ENCODE data around the gene R3HDM1. TPM values are rescaled to one million over a fixed set of nuclear protein-coding genes. Genes with fewer than 3 reads are reported as not detected.
"Not testable (repeated sequence)": the region's sequence is repeated elsewhere in the genome, so short reads cannot be mapped to it uniquely, and the experiment has no call there.

The R3HDM1 gene
- total RNA-seq, 4 donors from 2014 or later, result 18.2 to 42.4 (median 28.5) TPM

GRCh38 chr2:135620198-135620597 lies 88.9 kb downstream of the R3HDM1 start:
- no peaks in the 10 kb centered on the region for H3K36me3 ChIP-seq
- H3K27ac ChIP-seq, result no peak overlapping the region
- TF ChIP-seq EP300 (IDR thresholded peaks at IDR 0.05), result no peak
- H3K27me3 ChIP-seq, result no peaks in the 10 kb centered on the region
- H3K9me3 ChIP-seq, result no peaks in the 10 kb centered on the region
- no peaks in the 10 kb centered on the region for H3K4me1 ChIP-seq
- H3K4me3 ChIP-seq, result no peak overlapping the region
- DNase-seq (ENCODE audit: low spot score in 2 of 2), result no peak
- WGBS, 2 donors, result 96 to 100% methylated on average over 1 of the region's 1 CpG

GRCh38 chr2:135629520-135629919 lies 98.2 kb downstream of the R3HDM1 start:
- TF ChIP-seq POLR2A (IDR thresholded peaks at IDR 0.05), result no peak
- TF ChIP-seq EP300 (IDR thresholded peaks at IDR 0.05), result no peak
- TF ChIP-seq, protein P1, sequence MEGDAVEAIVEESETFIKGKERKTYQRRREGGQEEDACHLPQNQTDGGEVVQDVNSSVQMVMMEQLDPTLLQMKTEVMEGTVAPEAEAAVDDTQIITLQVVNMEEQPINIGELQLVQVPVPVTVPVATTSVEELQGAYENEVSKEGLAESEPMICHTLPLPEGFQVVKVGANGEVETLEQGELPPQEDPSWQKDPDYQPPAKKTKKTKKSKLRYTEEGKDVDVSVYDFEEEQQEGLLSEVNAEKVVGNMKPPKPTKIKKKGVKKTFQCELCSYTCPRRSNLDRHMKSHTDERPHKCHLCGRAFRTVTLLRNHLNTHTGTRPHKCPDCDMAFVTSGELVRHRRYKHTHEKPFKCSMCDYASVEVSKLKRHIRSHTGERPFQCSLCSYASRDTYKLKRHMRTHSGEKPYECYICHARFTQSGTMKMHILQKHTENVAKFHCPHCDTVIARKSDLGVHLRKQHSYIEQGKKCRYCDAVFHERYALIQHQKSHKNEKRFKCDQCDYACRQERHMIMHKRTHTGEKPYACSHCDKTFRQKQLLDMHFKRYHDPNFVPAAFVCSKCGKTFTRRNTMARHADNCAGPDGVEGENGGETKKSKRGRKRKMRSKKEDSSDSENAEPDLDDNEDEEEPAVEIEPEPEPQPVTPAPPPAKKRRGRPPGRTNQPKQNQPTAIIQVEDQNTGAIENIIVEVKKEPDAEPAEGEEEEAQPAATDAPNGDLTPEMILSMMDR (IDR thresholded peaks at IDR 0.05), result no peak
- Histone ChIP-seq H3K27me3 (no peaks in the 10 kb centered on the region), H3K4me3 (no peak overlapping the region), H3K27ac (no peak overlapping the region), H3K9me3 (no peaks in the 10 kb centered on the region), H3K4me1 (no peaks in the 10 kb centered on the region), H3K36me3 (peaks cover 0 to 24% (median 0%) of the 10 kb centered on the region in 3 donors)
- no peak for DNase-seq (ENCODE audit: low spot score in 2 of 2)

- 91 to 94% methylated on average over 8 of the region's 8 CpGs for WGBS, 2 donors
- not testable (repeated sequence) for H3K4me1 ChIP-seq; H3K4me3 ChIP-seq; H3K27me3 ChIP-seq; H3K9me3 ChIP-seq; DNase-seq (ENCODE audit: low spot score in 2 of 2); H3K27ac ChIP-seq
- H3K36me3 ChIP-seq, result peaks cover 0 to 27% (median 0%) of the 10 kb centered on the region in 3 donors
Measured at GRCh38 chr2:135630034-135630433, 98.8 kb downstream of the R3HDM1 start.

- H3K36me3 ChIP-seq, result peaks cover 0 to 31% (median 0%) of the 10 kb centered on the region in 3 donors
- H3K27ac ChIP-seq, result no peak overlapping the region
- 77 to 85% methylated on average over 1 of the region's 1 CpG for WGBS, 2 donors
- TF ChIP-seq EP300 (IDR thresholded peaks at IDR 0.05) (no peak), POLR2A (IDR thresholded peaks at IDR 0.05) (no peak)
- TF ChIP-seq, protein P1 (IDR thresholded peaks at IDR 0.05), result no peak
- no peak for DNase-seq (ENCODE audit: low spot score in 2 of 2)
- no peak overlapping the region for H3K4me3 ChIP-seq
- no peaks in the 10 kb centered on the region for H3K27me3 ChIP-seq
- no peaks in the 10 kb centered on the region for H3K9me3 ChIP-seq
- H3K4me1 ChIP-seq, result no peaks in the 10 kb centered on the region
Measured at GRCh38 chr2:135630488-135630887, 99.2 kb downstream of the R3HDM1 start.

- DNase-seq (ENCODE audit: low spot score in 2 of 2), result no peak
- WGBS, 2 donors, result 75 to 87% methylated on average over 4 of the region's 4 CpGs
Measured at GRCh38 chr2:135633582-135633981, 102.3 kb downstream of the R3HDM1 start.

GRCh38 chr2:135635212-135635835 lies 104.0 kb downstream of the R3HDM1 start:
- TF ChIP-seq POLR2A (IDR thresholded peaks at IDR 0.05) (no peak), EP300 (IDR thresholded peaks at IDR 0.05) (no peak)
- TF ChIP-seq, protein P1 (IDR thresholded peaks at IDR 0.05), result no peak
- H3K9me3 ChIP-seq, result no peaks in the 10 kb centered on the region
- peaks cover 0 to 60% (median 0%) of the 10 kb centered on the region in 3 donors for H3K36me3 ChIP-seq
- 86 to 89% methylated on average over 6 of the region's 6 CpGs for WGBS, 2 donors
- H3K27ac ChIP-seq, result no peak overlapping the region
- H3K4me1 ChIP-seq, result no peaks in the 10 kb centered on the region
- H3K4me3 ChIP-seq, result no peak overlapping the region
- DNase-seq (ENCODE audit: low spot score in 2 of 2), result no peak
- H3K27me3 ChIP-seq, result no peaks in the 10 kb centered on the region

More at GRCh38 chr2:135633582-135633981, 102.3 kb downstream of the R3HDM1 start:
- H3K36me3 ChIP-seq, result peaks cover 0 to 49% (median 0%) of the 10 kb centered on the region in 3 donors
- no peak overlapping the region for H3K27ac ChIP-seq
- H3K9me3 ChIP-seq, result no peaks in the 10 kb centered on the region
- TF ChIP-seq, protein P1 (IDR thresholded peaks at IDR 0.05), result no peak
- TF ChIP-seq EP300 (IDR thresholded peaks at IDR 0.05) (no peak), POLR2A (IDR thresholded peaks at IDR 0.05) (no peak)
- H3K27me3 ChIP-seq, result no peaks in the 10 kb centered on the region
- H3K4me1 ChIP-seq, result no peaks in the 10 kb centered on the region
- no peak overlapping the region for H3K4me3 ChIP-seq
